Activated CD8-positive, alpha-beta memory T cell treated with anti-CD3 and anti-CD28 coated beads, Interleukin-2, amount 50 U/mL, for 48 hours (primary cell): ENCODE results near the gene TM2D1.
A peak's percentile ranks its signal among the peaks of the same experiment; 100 is the strongest.
"Not testable (repeated sequence)": the region's sequence is repeated elsewhere in the genome, so short reads cannot be mapped to it uniquely, and the experiment has no call there.

Experiments used
- DNase-seq: peaks from one replicate; pipeline ENCODE4 v3.0.0-alpha.2; 2020

Gene TM2D1

GRCh38 chr1:61724813-61725694 lies at the start of gene TM2D1:
TM2D1 (minus strand) TSS chr1:61725141; CDS start chr1:61725120, 21 bp downstream.
- peak; percentile 92 for DNase-seq

GRCh38 chr1:61770131-61770530 lies 45.2 kb upstream of the TM2D1 start:
- DNase-seq: no peak

GRCh38 chr1:61757950-61758349 lies 33.0 kb upstream of the TM2D1 start:
- DNase-seq: no peak

- no peak for DNase-seq
Observed at GRCh38 chr1:61756773-61757172, 31.8 kb upstream of the TM2D1 start.

GRCh38 chr1:61754545-61754944 lies 29.6 kb upstream of the TM2D1 start:
- DNase-seq: no peak

- DNase-seq: no peak
Observed at GRCh38 chr1:61753998-61754508, 29.1 kb upstream of the TM2D1 start.

GRCh38 chr1:61752921-61753389 lies 28.0 kb upstream of the TM2D1 start:
- DNase-seq: no peak

- no peak for DNase-seq
Observed at GRCh38 chr1:61749574-61749973, 24.6 kb upstream of the TM2D1 start.

GRCh38 chr1:61748566-61748965 lies 23.6 kb upstream of the TM2D1 start:
- no peak for DNase-seq

GRCh38 chr1:61746813-61747212 lies 21.9 kb upstream of the TM2D1 start:
- DNase-seq: no peak

GRCh38 chr1:61743716-61744580 lies 19.0 kb upstream of the TM2D1 start:
- no peak for DNase-seq

GRCh38 chr1:61743431-61743705 lies 18.4 kb upstream of the TM2D1 start:
- DNase-seq: no peak

GRCh38 chr1:61742620-61743430 lies 17.9 kb upstream of the TM2D1 start:
- DNase-seq: no peak

GRCh38 chr1:61741711-61742619 lies 17.0 kb upstream of the TM2D1 start, which contains the start of gene PATJ:
PATJ (plus strand) TSS chr1:61742480; CDS start chr1:61762893, 20,413 bp downstream.
- peak; percentile 73 for DNase-seq

- peak; percentile 37 for DNase-seq
Observed at GRCh38 chr1:61740751-61741700, 16.1 kb upstream of the TM2D1 start.

- DNase-seq: no peak
Observed at GRCh38 chr1:61732726-61733125, 7.8 kb upstream of the TM2D1 start.

- DNase-seq: not testable (repeated sequence)
Observed at GRCh38 chr1:61730679-61731078, 5.7 kb upstream of the TM2D1 start.

GRCh38 chr1:61727544-61727943 lies 2.6 kb upstream of the TM2D1 start:
- DNase-seq: no peak

GRCh38 chr1:61724506-61724812 lies 482 bp downstream of the TM2D1 start:
- DNase-seq: no peak

GRCh38 chr1:61718996-61719663 lies 5.8 kb downstream of the TM2D1 start:
- DNase-seq: not testable (repeated sequence)
